GM19455 (cell line): ENCODE results near the gene OR4F6.
"Not testable (repeated sequence)": the region's sequence is repeated elsewhere in the genome, so short reads cannot be mapped to it uniquely, and the experiment has no call there.

ENCODE experiments used
- ATAC-seq: cut with Tn5 transposase; IDR thresholded peaks from one replicate; pipeline ENCODE4 v1.9.1; 2021; ENCODE audit not compliant: unreplicated experiment

Gene OR4F6, protein sequence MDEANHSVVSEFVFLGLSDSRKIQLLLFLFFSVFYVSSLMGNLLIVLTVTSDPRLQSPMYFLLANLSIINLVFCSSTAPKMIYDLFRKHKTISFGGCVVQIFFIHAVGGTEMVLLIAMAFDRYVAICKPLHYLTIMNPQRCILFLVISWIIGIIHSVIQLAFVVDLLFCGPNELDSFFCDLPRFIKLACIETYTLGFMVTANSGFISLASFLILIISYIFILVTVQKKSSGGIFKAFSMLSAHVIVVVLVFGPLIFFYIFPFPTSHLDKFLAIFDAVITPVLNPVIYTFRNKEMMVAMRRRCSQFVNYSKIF

GRCh38 chr15:101803209-101803608 lies at the start of gene OR4F6:
Gene OR4F6 (plus strand): TSS chr15:101803509. CDS start chr15:101805720, 2,211 bp downstream.
- ATAC-seq = no peak

GRCh38 chr15:101764669-101765339 lies 38.5 kb upstream of the OR4F6 start:
- not testable (repeated sequence) for ATAC-seq

- not testable (repeated sequence) for ATAC-seq
Observed at GRCh38 chr15:101765340-101765671, 38.0 kb upstream of the OR4F6 start.

- no peak for ATAC-seq
Observed at GRCh38 chr15:101765772-101766456, 37.4 kb upstream of the OR4F6 start.

- ATAC-seq = not testable (repeated sequence)
Observed at GRCh38 chr15:101767083-101767640, 36.1 kb upstream of the OR4F6 start.

DNA sequence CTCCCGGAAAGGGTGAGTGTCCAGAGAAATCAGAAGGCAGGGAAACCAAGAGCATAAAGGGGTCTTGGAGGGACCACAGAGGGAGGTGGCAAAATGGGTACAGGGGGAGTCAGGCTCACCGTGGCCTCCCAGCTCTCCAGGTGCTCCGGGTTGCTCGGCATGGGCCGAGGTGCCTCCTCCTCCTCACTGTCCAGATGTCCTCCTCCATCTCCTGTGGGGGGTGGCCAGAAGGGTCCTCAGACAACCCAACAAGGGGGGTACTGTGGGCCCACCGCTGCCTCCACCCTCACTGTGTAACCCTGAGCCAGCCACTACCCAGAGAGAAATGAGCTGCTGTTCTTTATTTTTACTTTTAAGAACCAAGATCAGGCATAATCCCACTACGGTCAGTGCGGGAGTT lies 30.4 kb upstream of the OR4F6 start:
- ATAC-seq = no peak

DNA sequence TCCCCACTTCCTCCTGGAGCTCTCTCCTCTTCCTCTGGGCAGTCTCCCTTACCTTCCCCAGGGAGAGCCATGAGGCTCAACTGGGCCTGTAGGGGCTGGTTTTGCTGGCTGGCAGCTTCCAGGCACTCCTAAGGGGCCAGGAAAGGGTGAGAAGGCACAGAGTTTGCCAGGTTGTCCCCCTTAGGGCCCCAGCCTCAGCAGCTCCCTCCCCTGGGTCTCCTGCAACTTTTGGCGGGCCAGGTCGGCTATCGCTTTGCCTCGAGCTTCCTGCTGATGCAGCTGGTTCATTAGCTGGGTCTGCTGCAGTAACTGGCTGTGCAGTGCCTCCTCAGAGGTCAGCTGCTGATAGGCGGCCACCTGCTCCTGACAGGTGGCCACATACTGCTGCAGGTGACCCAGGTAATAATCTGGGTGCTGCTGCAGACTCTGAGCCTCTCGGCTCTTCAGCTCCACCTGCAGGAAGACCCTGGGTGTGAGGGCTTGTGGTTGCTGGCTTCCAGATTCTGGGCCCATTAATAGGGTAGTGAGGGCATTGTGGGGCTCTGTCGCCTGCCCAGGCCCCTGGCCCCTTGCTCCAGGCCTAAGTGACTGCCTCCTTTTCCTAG lies 29.7 kb upstream of the OR4F6 start:
- no peak for ATAC-seq

DNA sequence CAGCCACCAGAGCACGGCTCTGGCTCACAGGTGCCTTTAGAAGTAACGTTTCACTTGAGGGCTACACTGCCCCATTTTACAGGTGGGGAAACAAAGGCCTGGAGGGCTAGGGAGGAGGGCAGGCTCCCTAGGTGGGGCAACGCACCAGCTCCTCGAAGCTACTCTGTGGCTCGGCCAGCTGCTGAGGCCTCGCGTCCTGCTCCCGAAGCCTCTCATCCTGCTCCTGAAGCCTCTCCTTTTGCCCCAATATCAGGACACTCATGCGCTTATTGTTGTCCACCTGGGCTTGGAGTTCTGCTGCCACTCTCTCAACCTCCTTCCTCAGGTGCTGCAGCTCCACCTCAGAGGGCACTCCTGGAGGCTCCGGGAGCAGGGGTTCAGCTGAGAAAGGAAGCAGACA lies 28.2 kb upstream of the OR4F6 start:
- no peak for ATAC-seq

- not testable (repeated sequence) for ATAC-seq
Observed at GRCh38 chr15:101778576-101778975, 24.7 kb upstream of the OR4F6 start.

GRCh38 chr15:101780225-101780624 lies 23.1 kb upstream of the OR4F6 start:
- ATAC-seq = not testable (repeated sequence)

- no peak for ATAC-seq
Observed at GRCh38 chr15:101781928-101782327, 21.4 kb upstream of the OR4F6 start.

- no peak for ATAC-seq
Observed at GRCh38 chr15:101784644-101785043, 18.7 kb upstream of the OR4F6 start.

GRCh38 chr15:101786422-101786821 lies 16.9 kb upstream of the OR4F6 start:
- not testable (repeated sequence) for ATAC-seq

DNA sequence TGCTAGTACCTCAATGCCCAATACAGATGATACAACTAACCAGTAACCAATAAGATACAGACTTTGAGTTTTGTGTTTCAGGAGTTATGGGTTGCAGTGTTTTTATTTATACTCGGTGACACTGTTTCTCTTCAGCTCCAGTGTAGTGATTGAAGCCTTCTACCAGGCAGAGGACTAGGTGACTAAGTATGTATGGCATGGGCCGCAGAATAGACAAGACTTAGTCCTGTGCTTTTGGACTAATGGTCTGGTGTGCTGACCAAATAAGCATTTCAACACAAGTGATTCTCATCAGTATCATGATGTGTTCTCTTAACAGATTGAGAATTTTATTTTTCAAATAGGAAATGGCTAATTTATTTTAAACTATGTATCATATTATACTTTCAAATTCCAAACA lies 15.3 kb upstream of the OR4F6 start:
- not testable (repeated sequence) for ATAC-seq

- not testable (repeated sequence) for ATAC-seq
Observed at GRCh38 chr15:101788503-101789269, 14.6 kb upstream of the OR4F6 start.

GRCh38 chr15:101790748-101791147 lies 12.6 kb upstream of the OR4F6 start:
- ATAC-seq = not testable (repeated sequence)

GRCh38 chr15:101793981-101794380 lies 9.3 kb upstream of the OR4F6 start:
- ATAC-seq = not testable (repeated sequence)

DNA sequence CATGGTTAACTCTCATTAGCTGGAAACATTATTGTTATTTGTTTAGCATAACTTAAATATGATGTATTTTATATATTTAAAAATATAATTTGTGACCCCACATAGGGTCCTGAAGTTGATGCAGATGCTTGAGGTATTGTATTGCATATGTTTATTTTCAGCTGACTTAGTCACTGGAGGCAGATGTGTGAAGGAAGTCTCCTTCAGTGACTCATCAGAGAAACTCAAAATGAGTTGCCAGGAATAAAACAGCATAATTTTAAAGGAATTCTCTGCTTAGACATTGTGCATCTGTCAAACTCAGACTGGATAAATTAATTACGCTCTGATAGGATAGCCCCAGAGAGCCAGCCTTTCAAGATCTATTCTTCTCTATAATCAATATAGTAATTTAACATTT lies 7.9 kb upstream of the OR4F6 start:
- no peak for ATAC-seq

DNA sequence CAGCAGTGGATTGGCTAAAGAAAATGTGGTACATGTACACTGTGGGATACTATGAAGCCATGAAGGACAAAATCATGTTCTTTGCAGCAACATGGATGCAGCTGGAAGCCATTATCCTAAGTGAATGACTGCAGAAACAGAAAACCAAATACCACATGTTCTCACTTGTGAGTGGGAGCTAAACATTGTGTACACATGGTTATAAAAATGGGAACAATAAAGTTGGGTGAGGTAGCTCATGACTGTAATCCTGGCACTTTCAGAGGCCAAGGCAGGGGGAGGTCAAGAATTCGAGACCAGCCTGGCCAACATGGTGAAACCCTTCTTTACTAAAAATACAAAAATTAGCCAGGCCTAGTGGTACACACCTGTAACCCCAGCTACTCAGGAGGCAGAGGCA lies 3.6 kb upstream of the OR4F6 start:
- ATAC-seq = no peak

DNA sequence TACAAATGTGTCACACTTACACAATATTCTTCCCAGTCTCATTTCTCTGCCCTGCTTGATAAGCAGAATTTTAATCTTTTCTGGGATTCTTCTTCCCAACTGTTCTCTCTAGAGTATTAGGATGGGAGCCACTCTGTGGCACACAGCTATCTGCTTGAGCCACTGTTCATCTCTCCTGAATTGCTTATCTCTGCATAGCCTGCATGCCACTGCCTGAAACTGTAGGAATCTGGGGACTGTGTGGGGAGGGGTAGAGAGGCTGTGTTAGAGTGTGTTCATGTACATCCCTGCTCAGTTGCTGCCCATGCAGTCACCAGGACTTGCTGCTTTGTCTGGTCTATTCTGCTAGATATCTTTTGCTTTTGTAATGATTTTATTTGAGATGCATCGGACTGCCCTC lies 2.3 kb upstream of the OR4F6 start:
- no peak for ATAC-seq

GRCh38 chr15:101803676-101804075 lies 367 bp downstream of the OR4F6 start:
- ATAC-seq = no peak
